ENCODE data around the gene CHSY3. TPM values are rescaled to one million over a fixed set of nuclear protein-coding genes. Genes with fewer than 3 reads are reported as not detected.

Gene CHSY3
- polyA plus RNA-seq, 1 experiment: 0.67 TPM

DNA sequence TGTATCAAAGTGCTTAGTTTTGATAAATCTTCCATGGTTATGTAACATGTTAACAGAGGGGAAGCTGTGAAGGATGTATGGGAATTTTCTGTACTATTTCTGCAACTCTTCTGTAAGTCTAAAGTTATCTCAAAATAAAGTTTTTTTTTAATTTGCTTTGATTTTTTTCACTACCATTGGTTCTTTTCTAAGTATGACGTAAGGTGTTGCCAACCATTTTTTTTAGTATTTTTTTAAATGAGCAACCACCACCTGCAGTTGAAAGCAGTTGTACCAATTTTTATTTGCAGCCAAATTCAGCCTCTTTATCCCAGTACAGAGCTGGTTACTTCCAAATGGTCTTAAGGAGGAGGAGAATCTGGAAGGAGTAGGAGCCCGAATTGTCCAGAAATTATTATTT lies 192.2 kb downstream of the CHSY3 start:
- Histone ChIP-seq H3K27me3 (ENCODE audit: control insufficient read depth, insufficient read depth, low read length) (no peaks in the 10 kb centered on the region), H3K27ac (ENCODE audit: low read depth, low read length) (no peak overlapping the region), H3K4me3 (ENCODE audit: low read depth, low read length) (no peak overlapping the region), H3K9me3 (ENCODE audit: control insufficient read depth, insufficient read depth, low read length) (no peaks in the 10 kb centered on the region)
- DNase-seq (ENCODE audit: low read depth, low spot score): no peak
- CTCF ChIA-PET: interaction anchor here (0.8 to 1.1 kb wide), 2 partner anchors 13 to 14 kb away, joined by 3 to 4 read pairs; no protein-coding TSS in a partner anchor
- TF ChIP-seq, protein P1, sequence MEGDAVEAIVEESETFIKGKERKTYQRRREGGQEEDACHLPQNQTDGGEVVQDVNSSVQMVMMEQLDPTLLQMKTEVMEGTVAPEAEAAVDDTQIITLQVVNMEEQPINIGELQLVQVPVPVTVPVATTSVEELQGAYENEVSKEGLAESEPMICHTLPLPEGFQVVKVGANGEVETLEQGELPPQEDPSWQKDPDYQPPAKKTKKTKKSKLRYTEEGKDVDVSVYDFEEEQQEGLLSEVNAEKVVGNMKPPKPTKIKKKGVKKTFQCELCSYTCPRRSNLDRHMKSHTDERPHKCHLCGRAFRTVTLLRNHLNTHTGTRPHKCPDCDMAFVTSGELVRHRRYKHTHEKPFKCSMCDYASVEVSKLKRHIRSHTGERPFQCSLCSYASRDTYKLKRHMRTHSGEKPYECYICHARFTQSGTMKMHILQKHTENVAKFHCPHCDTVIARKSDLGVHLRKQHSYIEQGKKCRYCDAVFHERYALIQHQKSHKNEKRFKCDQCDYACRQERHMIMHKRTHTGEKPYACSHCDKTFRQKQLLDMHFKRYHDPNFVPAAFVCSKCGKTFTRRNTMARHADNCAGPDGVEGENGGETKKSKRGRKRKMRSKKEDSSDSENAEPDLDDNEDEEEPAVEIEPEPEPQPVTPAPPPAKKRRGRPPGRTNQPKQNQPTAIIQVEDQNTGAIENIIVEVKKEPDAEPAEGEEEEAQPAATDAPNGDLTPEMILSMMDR (IDR thresholded peaks at IDR 0.05; ENCODE audit: low read depth, low read length): no peak
- POLR2A ChIA-PET: no interaction called here

DNA sequence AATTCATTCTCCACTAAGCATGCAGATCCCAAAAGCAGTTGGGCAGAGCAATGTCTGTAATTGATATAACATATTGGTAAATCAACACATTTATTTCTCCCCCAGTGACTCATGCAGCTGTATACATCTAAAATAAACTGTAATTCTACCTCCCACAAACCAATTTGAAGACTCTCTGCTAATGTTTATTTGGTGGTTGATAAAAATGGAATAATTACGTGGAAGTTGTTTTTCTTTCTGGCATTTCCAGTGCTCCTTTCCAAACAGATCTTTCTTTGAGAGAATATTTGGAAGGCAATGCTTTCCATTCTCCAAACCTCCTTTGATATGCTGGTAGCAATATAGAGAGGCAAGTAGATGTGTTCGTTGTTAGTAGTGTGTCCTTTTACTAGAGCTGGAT lies 194.7 kb downstream of the CHSY3 start:
- ChIA-PET CTCF (no interaction called here), POLR2A (no interaction called here)
- Histone ChIP-seq H3K4me3 (ENCODE audit: low read depth, low read length) (no peak overlapping the region), H3K27me3 (ENCODE audit: control insufficient read depth, insufficient read depth, low read length) (no peaks in the 10 kb centered on the region), H3K27ac (ENCODE audit: low read depth, low read length) (no peak overlapping the region), H3K9me3 (ENCODE audit: control insufficient read depth, insufficient read depth, low read length) (no peaks in the 10 kb centered on the region)
- TF ChIP-seq, protein P1 (IDR thresholded peaks at IDR 0.05; ENCODE audit: low read depth, low read length): no peak
- no peak for DNase-seq (ENCODE audit: low read depth, low spot score)

DNA sequence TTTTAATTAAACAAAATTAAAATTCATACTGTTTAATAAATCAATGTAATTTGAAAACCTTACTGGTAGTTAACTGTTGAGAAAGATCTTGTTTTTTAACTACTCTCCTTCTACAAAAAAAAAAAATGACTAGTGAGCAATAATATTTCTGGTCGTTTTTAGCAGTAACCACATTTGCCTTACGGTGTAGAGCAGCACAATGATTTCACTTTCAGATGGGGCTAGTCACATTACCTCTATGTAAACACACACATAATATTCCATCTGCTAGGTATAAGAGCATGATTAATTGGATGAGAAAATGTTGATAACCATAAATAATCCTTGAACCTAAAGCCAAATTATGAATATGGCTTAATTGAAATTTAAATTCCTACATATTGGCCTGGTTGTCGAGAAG lies 198.1 kb downstream of the CHSY3 start:
- POLR2A ChIA-PET: no interaction called here
- H3K4me3 ChIP-seq (ENCODE audit: low read depth, low read length): no peak overlapping the region
- TF ChIP-seq, protein P1 (IDR thresholded peaks at IDR 0.05; ENCODE audit: low read depth, low read length): no peak
- no peaks in the 10 kb centered on the region for H3K9me3 ChIP-seq (ENCODE audit: control insufficient read depth, insufficient read depth, low read length)
- no peaks in the 10 kb centered on the region for H3K27me3 ChIP-seq (ENCODE audit: control insufficient read depth, insufficient read depth, low read length)
- no peak overlapping the region for H3K27ac ChIP-seq (ENCODE audit: low read depth, low read length)
- DNase-seq (ENCODE audit: low read depth, low spot score): no peak
- CTCF ChIA-PET: no interaction called here

DNA sequence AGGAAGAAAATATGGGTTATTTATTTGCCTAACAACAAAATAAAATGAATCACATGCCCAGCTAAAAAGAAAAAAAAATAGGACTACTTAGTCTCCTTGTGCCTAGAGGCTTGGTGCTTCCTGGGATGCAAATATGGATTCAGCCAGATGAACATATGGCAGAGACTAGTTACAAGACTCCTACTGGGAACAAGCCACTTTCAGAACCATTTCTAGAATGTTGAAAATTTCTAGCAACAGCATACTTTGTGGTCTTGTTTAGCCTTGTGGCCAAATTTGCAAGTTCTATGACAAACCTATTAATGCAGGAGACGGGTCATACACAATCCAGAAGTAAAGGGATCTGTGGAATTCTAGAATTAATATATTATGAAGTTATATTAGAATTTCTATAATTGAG lies 198.7 kb downstream of the CHSY3 start:
- no peak for DNase-seq (ENCODE audit: low read depth, low spot score)
- no peaks in the 10 kb centered on the region for H3K27me3 ChIP-seq (ENCODE audit: control insufficient read depth, insufficient read depth, low read length)
- H3K9me3 ChIP-seq (ENCODE audit: control insufficient read depth, insufficient read depth, low read length): no peaks in the 10 kb centered on the region
- CTCF ChIA-PET: no interaction called here
- POLR2A ChIA-PET: no interaction called here
- TF ChIP-seq, protein P1 (IDR thresholded peaks at IDR 0.05; ENCODE audit: low read depth, low read length): no peak
- no peak overlapping the region for H3K27ac ChIP-seq (ENCODE audit: low read depth, low read length)
- H3K4me3 ChIP-seq (ENCODE audit: low read depth, low read length): no peak overlapping the region

DNA sequence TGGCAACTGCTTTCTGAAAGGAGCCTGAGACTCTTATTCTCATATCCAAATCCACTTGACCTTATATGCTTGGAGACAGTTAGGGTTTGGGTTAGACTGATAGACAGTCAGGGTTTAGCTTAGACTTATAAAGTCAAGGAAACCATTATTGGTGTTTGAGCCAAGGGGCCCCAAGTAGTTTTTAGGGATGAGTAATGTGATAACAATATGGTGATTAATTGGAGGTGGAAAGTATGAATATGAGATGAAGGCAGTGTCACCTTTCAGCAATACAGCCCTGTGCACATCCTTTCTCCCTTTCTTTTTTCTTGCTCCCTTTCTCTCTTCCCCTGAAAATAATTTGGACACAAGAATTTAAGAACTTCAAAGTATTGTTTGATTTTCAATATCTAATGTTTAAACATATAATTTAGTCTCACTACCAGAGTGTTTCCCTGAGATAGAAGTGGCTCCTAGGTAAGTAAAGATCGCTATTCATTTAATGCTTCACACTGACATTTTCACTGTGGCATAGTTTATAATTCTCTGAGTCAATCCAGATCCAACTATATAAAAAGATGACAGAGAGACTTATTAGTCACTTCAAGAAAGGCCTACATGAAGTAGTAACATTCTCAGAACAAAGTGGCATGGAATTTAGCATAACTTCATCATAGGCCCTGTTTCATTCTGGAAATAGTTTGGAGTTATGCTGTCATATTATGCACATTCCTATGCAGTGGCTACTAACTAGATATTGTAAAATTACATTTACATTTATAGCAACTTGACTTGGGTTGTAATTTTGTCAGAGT lies 200.8 kb downstream of the CHSY3 start:
- Histone ChIP-seq H3K4me3 (ENCODE audit: low read depth, low read length) (no peak overlapping the region), H3K27ac (ENCODE audit: low read depth, low read length) (no peak overlapping the region), H3K9me3 (ENCODE audit: control insufficient read depth, insufficient read depth, low read length) (no peaks in the 10 kb centered on the region), H3K27me3 (ENCODE audit: control insufficient read depth, insufficient read depth, low read length) (no peaks in the 10 kb centered on the region)
- ChIA-PET POLR2A (no interaction called here), CTCF (no interaction called here)
- DNase-seq (ENCODE audit: low read depth, low spot score): no peak
- TF ChIP-seq, protein P1 (IDR thresholded peaks at IDR 0.05; ENCODE audit: low read depth, low read length): no peak
